Prostate gland (tissue), 2 donors: ENCODE measurements around the gene RRP8. TPM values are rescaled to one million over a fixed set of nuclear protein-coding genes. Genes with fewer than 3 reads are reported as not detected.

Experiments
- DNase-seq: peaks from one replicate; pipeline ENCODE4 v3.0.0-alpha.2; 2019; ENCODE audit warnings: low spot score
- H3K27ac ChIP-seq, 2 donors: fragments of 200-600 bp; sonication (generic); 2 replicates each; pipeline ENCODE4 v1.5.1; 2017 to 2019
- H3K27me3 ChIP-seq: fragments of 200-600 bp; sonication (generic); replicated peaks from 2 replicates; pipeline ENCODE4 v1.5.1; 2019; ENCODE audit not compliant: insufficient read depth
- H3K36me3 ChIP-seq, 2 donors: fragments of 200-600 bp; sonication (generic); 1 replicate in 1 of 2; 2 replicates in 1 of 2; pipeline versions ENCODE4 v1.5.1 to v1.8.1; 2017 to 2019
- H3K4me1 ChIP-seq: fragments of 200-600 bp; sonication (generic); replicated peaks from 2 replicates; pipeline ENCODE4 v1.5.1; 2019
- H3K4me3 ChIP-seq, 2 donors: fragments of 200-600 bp; sonication (generic); 2 replicates each; pipeline ENCODE4 v1.5.1; 2017 to 2019
- H3K9me3 ChIP-seq: fragments of 200-600 bp; sonication (generic); 2 replicates; pipeline ENCODE4 v1.5.1; 2017
- CTCF ChIP-seq, 4 experiments: fragments of 200-600 bp in 2 of 4; fragments of 450-650 bp in 2 of 4; sonication (generic) in 2 of 4; IDR thresholded peaks; 1 replicate in 3 of 4; 2 replicates in 1 of 4; pipeline ENCODE4 v1.5.1; 2016 to 2019; ENCODE audit warnings: antibody characterized with exemption in 4 of 4, mild to moderate bottlenecking in 2 of 4, moderate library complexity in 2 of 4
- POLR2A ChIP-seq: fragments of 450-650 bp; IDR thresholded peaks from one replicate; pipeline ENCODE4 v1.6.1; 2016; ENCODE audit warnings: antibody characterized with exemption, mild to moderate bottlenecking
- POLR2AphosphoS5 ChIP-seq: sonication (generic); formaldehyde crosslinking; IDR thresholded peaks from one replicate; pipeline ENCODE4 v1.6.1; 2017; ENCODE audit warnings: antibody characterized with exemption
- WGBS: methylation state at CpG from one replicate; pipeline ENCODE4 v1.1.5; 2018; 5-methylcytosine and 5-hydroxymethylcytosine counted together
- intact Hi-C: fragments of 100-400 bp; cut with DNase I; formaldehyde crosslinking; loops from one replicate; pipeline ENCODE4 v1.14.2; 2022
- total RNA-seq, 2 donors: library from RNA; depleted of rRNA; stranded (reverse); fragments of >200 nt; gene quantifications; one replicate each; pipeline ENCODE4 v1.1.0, GENCODE V29; 2016

RRP8 gene
- total RNA-seq, 2 donors from 2014 or later = 16.4 to 16.6 TPM

DNA sequence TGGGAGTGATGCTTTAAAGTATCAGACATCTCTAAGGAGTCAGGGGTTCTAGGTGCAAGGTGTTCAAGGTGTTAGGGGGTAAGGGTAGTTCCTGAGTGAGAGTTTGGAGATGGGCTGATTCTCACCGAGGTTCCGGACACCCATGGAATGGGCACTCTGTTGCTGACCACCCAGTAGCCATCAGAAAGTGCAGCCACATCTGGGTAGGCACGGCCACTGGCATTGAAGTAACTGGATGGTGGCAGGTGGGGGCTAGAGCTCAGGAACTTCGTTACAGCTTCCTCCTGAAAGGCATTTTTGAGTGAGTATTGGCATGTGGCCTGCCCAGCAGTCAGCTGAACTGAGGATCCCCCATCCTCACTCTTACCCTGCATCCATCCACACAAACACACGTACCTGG is 11.6 kb upstream of the RRP8 start:
- Histone ChIP-seq H3K27ac (no peak overlapping the region), H3K27me3 (no peaks in the 10 kb centered on the region), H3K4me3 (no peak overlapping the region), H3K4me1 (peaks cover 7% of the 10 kb centered on the region), H3K36me3 (peaks cover 0 to 9% of the 10 kb centered on the region in 2 donors), H3K9me3 (no peaks in the 10 kb centered on the region)
- intact Hi-C loops = no loop called here
- WGBS = 97% methylated on average over 5 of the region's 5 CpGs
- no peak for TF ChIP-seq POLR2AphosphoS5
- no peak for TF ChIP-seq POLR2A
- TF ChIP-seq CTCF (IDR thresholded peaks at IDR 0.05) = no peak
- DNase-seq = no peak

- TF ChIP-seq POLR2A = no peak
- Histone ChIP-seq H3K36me3 (peaks cover 0 to 14% of the 10 kb centered on the region in 2 donors), H3K27ac (no peak overlapping the region), H3K9me3 (no peaks in the 10 kb centered on the region), H3K4me1 (peaks cover 7% of the 10 kb centered on the region), H3K4me3 (no peak overlapping the region), H3K27me3 (no peaks in the 10 kb centered on the region)
- no peak for DNase-seq
- intact Hi-C loops = loop anchor here (5.0 kb wide), 1 partner anchor 68 kb away; the partner anchor contains the start of gene MRPL17
- 90% methylated on average over 2 of the region's 2 CpGs for WGBS
Observed at GRCh38 chr11:6614446-6614845, 11.0 kb upstream of the RRP8 start.

GRCh38 chr11:6613496-6613895 is 10.1 kb upstream of the RRP8 start:
- Histone ChIP-seq H3K27ac (peak overlapping the region; percentile 98), H3K36me3 (peaks cover 0 to 24% of the 10 kb centered on the region in 2 donors), H3K4me3 (no peak overlapping the region), H3K27me3 (no peaks in the 10 kb centered on the region), H3K9me3 (no peaks in the 10 kb centered on the region), H3K4me1 (peaks cover 7% of the 10 kb centered on the region)
- DNase-seq = no peak
- 95% methylated on average over 3 of the region's 3 CpGs for WGBS
- TF ChIP-seq POLR2A = no peak
- TF ChIP-seq CTCF (IDR thresholded peaks at IDR 0.05) = no peak
- no peak for TF ChIP-seq POLR2AphosphoS5
- intact Hi-C loops = loop anchor here (5.0 kb wide), 1 partner anchor 69 kb away; the partner anchor contains the start of gene MRPL17

- Histone ChIP-seq H3K4me3 (peak within 1 kb of the TSS; percentile 74 to 91), H3K36me3 (peaks cover 5 to 32% of the 10 kb centered on the region in 2 donors), H3K9me3 (no peaks in the 10 kb centered on the region), H3K27me3 (no peaks in the 10 kb centered on the region), H3K4me1 (peaks cover 14% of the 10 kb centered on the region), H3K27ac (peak within 1 kb of the TSS; percentile 98)
- DNase-seq = peak; percentile 97
- TF ChIP-seq CTCF (IDR thresholded peaks at IDR 0.05) (peak in 2 of 4 experiments; percentile 57 to 60), POLR2A (peak; percentile 96), POLR2AphosphoS5 (peak; percentile 96)
- under 1% methylated on average over 51 of the region's 51 CpGs for whole genome bisulfite sequencing
- intact Hi-C loops = loop anchor here (5.0 kb wide), 1 partner anchor 70 kb away; the partner anchor contains the start of gene MRPL17
Observed at GRCh38 chr11:6612213-6613041, 9.0 kb upstream of the RRP8 start, which contains the start of gene TAF10. Gene TAF10 (minus strand): TSS chr11:6612216. CDS start chr11:6612189, 27 bp downstream.

GRCh38 chr11:6611963-6612212 is 8.5 kb upstream of the RRP8 start:
- TF ChIP-seq CTCF (IDR thresholded peaks at IDR 0.05) = no peak
- TF ChIP-seq POLR2A = no peak
- TF ChIP-seq POLR2AphosphoS5 = no peak
- WGBS = 2% methylated on average over 29 of the region's 36 CpGs
- Histone ChIP-seq H3K4me3 (peak overlapping the region; percentile 74 to 91), H3K27me3 (no peaks in the 10 kb centered on the region), H3K27ac (peak overlapping the region; percentile 98), H3K4me1 (peaks cover 15% of the 10 kb centered on the region), H3K9me3 (no peaks in the 10 kb centered on the region), H3K36me3 (peaks cover 5 to 32% of the 10 kb centered on the region in 2 donors)
- intact Hi-C loops = loop anchor here (5.0 kb wide), 1 partner anchor 70 kb away; the partner anchor contains the start of gene MRPL17
- DNase-seq = no peak
